Stimulated activated CD4-positive, alpha-beta T cell treated with anti-CD3 and anti-CD28 coated beads, TNF-alpha, amount 100 ng/mL, for 4 hours (primary cell): Measurements from ENCODE around the gene WFDC10A.
"Not testable (repeated sequence)": the region's sequence is repeated elsewhere in the genome, so short reads cannot be mapped to it uniquely, and the experiment has no call there.

ENCODE experiments used
- DNase-seq, 3 experiments: peaks; one replicate each; pipeline ENCODE4 v3.0.0-alpha.2; 2020; ENCODE audit warnings: low read depth in 3 of 3

The WFDC10A gene

GRCh38 chr20:45629496-45630100, at the start of gene WFDC10A:
Gene WFDC10A (plus strand): TSS chr20:45629739. CDS start chr20:45629814, 75 bp downstream.
- DNase-seq, result no peak

DNA sequence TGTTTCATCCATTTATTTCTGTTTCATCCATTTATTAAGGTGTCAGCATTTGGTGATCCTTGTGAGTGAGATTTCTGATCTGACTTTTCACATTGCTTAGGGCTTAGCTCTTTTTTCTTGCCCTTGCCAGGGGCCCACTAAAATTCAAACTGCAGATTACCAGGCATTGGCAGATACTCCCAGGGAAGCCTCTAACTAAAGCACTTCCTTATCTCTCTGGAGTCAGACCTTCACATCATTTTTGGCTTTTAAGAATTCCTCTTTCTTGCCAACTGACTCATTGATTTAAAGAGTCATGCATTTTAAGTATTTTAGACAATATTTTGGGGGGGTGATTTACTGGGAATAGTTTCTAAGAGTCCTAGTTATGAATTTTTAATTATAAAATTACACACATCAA, 47.8 kb upstream of the WFDC10A start:
- DNase-seq, result no peak

GRCh38 chr20:45583502-45583901, 46.0 kb upstream of the WFDC10A start:
- DNase-seq, result no peak

- DNase-seq, result not testable (repeated sequence)
Observed at GRCh38 chr20:45584294-45584693, 45.2 kb upstream of the WFDC10A start.

GRCh38 chr20:45585986-45586385, 43.6 kb upstream of the WFDC10A start:
- DNase-seq, result not testable (repeated sequence)

GRCh38 chr20:45588800-45589199, 40.7 kb upstream of the WFDC10A start:
- no peak for DNase-seq

- no peak for DNase-seq
Observed at GRCh38 chr20:45589725-45590124, 39.8 kb upstream of the WFDC10A start.

DNA sequence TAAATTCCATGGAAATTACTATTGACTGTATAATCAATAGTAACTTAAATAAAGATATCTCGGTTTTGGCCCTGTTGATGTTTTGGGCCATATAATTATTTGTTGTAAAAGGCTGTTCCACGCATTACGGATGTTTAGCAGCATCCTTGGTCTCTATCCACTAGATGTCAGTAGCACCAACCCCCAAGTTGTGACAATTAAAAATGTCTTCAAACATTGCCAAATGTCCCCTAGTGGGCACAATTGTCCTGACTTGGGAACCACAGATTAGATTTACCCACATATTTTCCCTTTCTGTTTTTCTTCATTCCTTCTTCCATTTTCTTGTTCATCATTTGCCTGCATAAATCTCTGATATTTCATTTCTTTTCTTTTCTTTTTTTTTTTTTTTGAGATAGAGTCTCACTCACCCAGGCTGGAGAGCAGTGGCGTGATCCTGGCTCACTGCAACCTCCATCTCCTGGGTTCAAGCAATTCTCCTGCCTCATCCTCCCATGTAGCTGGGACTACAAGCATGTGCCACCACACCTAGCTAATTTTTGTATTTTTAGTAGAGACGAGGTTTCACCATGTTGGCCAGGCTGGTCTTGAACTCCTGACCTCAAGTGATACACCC, 36.9 kb upstream of the WFDC10A start:
- no peak for DNase-seq

- no peak for DNase-seq
Observed at GRCh38 chr20:45593498-45593897, 36.0 kb upstream of the WFDC10A start.

- no peak for DNase-seq
Observed at GRCh38 chr20:45595235-45595634, 34.3 kb upstream of the WFDC10A start.

- no peak for DNase-seq
Observed at GRCh38 chr20:45607810-45608209, 21.7 kb upstream of the WFDC10A start.

DNA sequence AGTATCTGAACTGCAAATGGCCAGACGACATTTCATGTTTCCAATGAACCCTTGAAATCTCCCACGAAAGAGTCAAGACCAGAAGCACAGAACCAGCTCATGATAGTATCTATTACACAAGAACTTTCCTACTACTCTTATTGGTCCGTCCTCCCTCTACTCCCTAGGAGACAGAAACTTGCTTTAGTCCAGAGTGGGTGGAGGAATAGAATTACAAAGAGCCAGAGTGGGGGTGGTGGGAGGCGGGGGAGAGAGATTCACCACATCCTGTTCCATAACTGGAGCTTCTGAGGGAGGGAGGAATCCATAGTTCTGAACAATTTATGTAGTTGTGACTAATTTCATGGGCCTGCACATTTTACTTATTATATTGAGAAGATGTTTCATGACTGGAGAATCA, 18.5 kb upstream of the WFDC10A start:
- DNase-seq, result no peak

- DNase-seq, result no peak
Observed at GRCh38 chr20:45612314-45612713, 17.2 kb upstream of the WFDC10A start.

DNA sequence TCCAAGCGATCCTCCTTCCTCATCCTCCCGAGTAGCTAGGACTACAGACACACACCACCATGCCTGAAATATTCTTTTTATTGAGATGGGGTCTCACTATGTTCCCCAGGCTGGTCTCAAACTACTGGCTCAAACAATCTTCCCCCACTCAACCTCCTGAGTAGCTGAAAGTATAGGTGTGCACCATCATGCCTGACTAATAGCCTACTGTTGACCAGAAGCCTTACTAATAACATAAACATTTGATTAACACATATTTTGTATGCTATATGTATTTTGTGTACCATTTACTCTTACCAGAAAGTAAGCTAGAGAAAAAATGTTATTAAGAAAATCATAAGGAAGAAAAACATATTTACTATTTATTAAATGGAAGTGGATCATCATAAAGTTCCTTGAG, 11.9 kb upstream of the WFDC10A start:
- no peak for DNase-seq

DNA sequence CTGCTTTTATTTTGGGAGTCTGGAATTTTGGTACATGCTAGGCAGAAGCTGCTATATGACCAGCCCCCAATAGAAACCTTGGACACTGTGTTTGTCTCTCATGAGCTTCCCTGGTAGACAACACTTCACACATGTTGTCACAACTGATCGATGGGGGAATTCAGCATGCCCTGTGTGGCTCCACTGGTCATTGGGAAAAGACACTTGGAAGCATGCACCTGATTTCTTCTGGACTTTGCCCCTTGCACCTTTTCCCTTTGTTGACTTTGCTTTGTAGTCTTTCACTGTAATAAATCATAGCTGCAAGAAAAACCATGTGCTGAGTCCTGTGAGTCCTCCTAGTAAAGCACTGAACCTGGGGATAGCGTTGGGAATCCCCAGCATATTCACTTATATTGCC, 7.9 kb upstream of the WFDC10A start:
- DNase-seq, result no peak

DNA sequence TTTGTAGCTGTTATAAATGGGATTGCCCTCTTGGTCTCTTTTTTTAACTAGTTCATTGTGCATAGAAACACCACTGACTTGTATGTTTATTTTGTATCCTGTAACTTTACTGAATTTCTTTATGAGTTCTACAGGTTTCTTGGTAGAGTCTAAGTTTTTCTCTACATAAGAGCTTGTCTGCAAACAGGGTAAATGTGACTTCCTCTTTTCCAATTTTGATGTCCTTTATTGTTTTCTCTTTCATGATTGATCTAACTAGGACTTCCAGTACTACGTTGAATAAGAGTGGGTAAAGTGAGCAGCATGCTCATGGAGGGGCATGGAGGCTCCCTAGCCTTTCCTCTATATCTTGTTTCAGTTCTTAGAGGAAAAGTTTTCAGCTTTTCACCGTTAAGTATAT, 3.0 kb upstream of the WFDC10A start:
- no peak for DNase-seq

DNA sequence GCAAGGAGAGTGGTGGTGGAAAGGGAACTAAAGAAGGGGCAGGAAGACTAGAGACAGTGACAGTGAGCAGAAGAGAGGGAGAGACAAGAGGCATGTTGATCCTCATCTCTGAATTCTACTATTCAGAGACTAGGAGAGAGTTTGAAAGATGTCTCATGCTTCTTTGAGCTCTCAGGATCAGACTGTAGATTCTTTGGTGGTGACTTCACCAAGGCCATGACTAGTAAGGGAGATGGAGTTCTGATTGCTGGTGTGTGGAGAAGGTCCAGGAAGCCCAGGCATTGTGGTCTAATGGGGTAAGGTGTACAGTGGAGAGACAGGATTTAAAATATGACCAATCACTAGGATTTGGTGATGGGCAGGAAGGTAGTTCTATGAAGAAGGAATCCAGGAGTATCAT, 832 bp downstream of the WFDC10A start:
- no peak for DNase-seq

- no peak for DNase-seq
Observed at GRCh38 chr20:45631184-45631583, 1.6 kb downstream of the WFDC10A start, which contains the start of gene WFDC9. Gene WFDC9 (minus strand): TSS chr20:45631284. CDS start chr20:45610181, 21,103 bp downstream.

DNA sequence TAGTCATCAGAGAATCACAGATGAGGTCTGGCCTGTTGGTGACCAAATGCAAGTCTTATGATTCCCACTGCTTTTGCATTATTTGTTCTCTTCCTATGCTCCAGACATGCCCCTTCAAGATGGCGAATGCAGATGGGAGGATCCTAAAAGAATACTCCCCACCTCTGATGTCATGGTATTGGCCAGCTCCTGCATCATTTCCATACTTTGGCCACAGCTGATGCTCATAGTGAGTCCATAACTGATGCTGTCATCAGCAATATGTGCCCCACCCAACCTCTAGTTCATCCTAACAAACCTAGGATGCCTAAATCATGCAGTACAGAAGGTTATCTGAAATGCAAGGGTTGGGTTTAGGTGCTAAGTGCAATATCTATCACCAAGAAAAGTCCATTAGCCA, 7.0 kb downstream of the WFDC10A start:
- no peak for DNase-seq

DNA sequence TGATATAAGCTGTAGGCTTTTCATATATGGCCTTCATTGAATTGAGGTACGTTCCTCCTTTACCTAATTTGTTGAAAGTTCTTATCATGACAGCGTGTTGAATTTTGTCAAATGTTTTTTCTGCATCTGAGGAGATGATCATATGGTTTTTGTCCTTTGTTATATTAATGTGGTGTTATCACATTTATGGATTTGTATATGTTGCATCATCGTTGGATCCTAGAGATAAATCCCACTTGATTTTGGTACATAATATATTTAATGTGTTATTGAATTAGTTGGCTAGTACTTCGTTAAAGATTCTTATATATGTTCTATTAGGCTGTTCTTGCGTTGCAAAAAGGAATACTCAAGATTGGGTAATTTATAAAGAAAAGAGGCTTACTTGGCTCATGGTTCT, 10.1 kb downstream of the WFDC10A start:
- no peak for DNase-seq

DNA sequence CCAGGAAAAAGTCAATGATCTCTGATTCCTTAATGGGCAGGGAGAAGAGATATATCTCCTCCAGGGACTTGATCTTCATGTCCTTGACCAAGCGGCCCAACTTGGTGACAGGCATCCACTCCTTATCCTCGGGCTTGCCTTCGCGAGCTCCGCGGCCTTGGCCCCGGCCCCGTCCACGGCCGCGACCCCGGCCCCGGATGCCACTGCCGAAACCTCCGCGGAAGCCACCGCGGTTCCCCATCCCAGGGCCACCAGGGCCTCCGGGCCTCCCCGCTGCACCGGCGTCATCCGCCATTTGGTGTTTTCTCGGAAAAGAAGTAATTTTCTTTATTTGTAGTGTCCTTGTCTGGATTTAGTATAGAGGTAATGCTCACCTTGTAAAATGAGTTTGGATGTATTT, 11.5 kb downstream of the WFDC10A start:
- not testable (repeated sequence) for DNase-seq

GRCh38 chr20:45645869-45646268, 16.3 kb downstream of the WFDC10A start:
- not testable (repeated sequence) for DNase-seq

DNA sequence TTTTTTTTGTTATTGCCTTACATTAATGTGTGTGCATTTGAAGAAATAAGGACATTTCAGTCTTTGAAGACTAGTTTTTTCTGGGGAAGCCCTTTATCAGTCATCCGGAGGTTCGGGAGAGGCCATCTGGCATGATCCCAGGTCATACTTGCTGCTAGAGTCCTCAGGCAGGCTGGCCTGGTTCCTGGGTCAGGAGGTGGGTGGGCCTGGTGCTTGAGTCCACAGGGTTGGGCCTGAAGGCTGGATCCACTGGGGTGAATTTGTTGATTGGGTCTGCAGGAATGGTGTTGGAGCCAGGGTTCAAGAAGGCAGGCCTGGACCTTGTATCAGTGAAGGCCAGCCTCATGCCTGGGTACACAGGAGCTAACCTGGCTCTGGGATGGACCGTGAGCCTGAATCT, 17.3 kb downstream of the WFDC10A start:
- DNase-seq, result no peak
